ENCODE results near the gene PCDHB3. TPM values are rescaled to one million over a fixed set of nuclear protein-coding genes. Genes with fewer than 3 reads are reported as not detected.
"Not testable (repeated sequence)": the region's sequence is repeated elsewhere in the genome, so short reads cannot be mapped to it uniquely, and the experiment has no call there.

PCDHB3 gene
- total RNA-seq, 1 experiment from 2014 or later = 2.3 TPM

GRCh38 chr5:141102471-141102870, 2.2 kb downstream of the PCDHB3 start:
- H3K79me2 ChIP-seq (ENCODE audit: insufficient read depth, low read length); H3K4me2 ChIP-seq (ENCODE audit: insufficient read depth, insufficient read length, low read length); H3K14ac ChIP-seq (ENCODE audit: insufficient read depth, low read length); H3K27ac Mint-ChIP-seq; H2BK120ac ChIP-seq (ENCODE audit: low read depth, low read length, poor library complexity, severe bottlenecking); H3K56ac ChIP-seq (ENCODE audit: insufficient read length, low read depth, low read length); H3T11ph ChIP-seq (ENCODE audit: low read length); H3K79me1 ChIP-seq (ENCODE audit: insufficient read depth, low read depth, low read length, poor library complexity, severe bottlenecking); H3K9ac ChIP-seq (ENCODE audit: extremely low read depth, insufficient read length, low read length); DNase-seq; H2BK20ac ChIP-seq (ENCODE audit: low read depth, low read length, poor library complexity, severe bottlenecking); H3K23ac ChIP-seq (ENCODE audit: insufficient read length, low read depth, low read length); H3K4me3 Mint-ChIP-seq; H3K27me3 ChIP-seq (ENCODE audit: insufficient read depth, low read length); H3K4me1 ChIP-seq (ENCODE audit: insufficient read depth, low read length); H3K27me3 Mint-ChIP-seq (ENCODE audit: low read depth); H3K18ac ChIP-seq (ENCODE audit: insufficient read length, low read depth, low read length); H3K9me3 ChIP-seq (ENCODE audit: control insufficient read depth, low read depth, low read length); H3K4me1 Mint-ChIP-seq; H4K91ac ChIP-seq (ENCODE audit: insufficient read length, low read depth, low read length); H2AFZ ChIP-seq (ENCODE audit: low read length); H4K20me1 ChIP-seq (ENCODE audit: control insufficient read depth, insufficient read depth, insufficient read length); H2BK15ac ChIP-seq (ENCODE audit: low read depth, low read length); H3K4ac ChIP-seq (ENCODE audit: low read depth, low read length); H3K23me2 ChIP-seq (ENCODE audit: insufficient read length, low read depth, low read length, poor library complexity, severe bottlenecking); H2BK5ac ChIP-seq (ENCODE audit: insufficient read length, low read length); H4K8ac ChIP-seq (replicated peaks; ENCODE audit: insufficient read length, low read depth, low read length); H2BK12ac ChIP-seq (ENCODE audit: insufficient read length, low read depth, low read length); H3K27ac ChIP-seq (ENCODE audit: insufficient read length, low read depth, low read length); H4K5ac ChIP-seq (ENCODE audit: insufficient read length, low read depth, low read length); H2AK5ac ChIP-seq (ENCODE audit: insufficient read length, low read length): not testable (repeated sequence)
- Mint-ChIP-seq H3K9me3 (peaks cover 35 to 48% of the 10 kb centered on the region in 2 experiments), H3K36me3 (ENCODE audit: insufficient read depth in 1 of 3, low read depth in 3 of 3) (peaks cover 24 to 67% (median 50%) of the 10 kb centered on the region in 3 experiments)
- WGBS (ENCODE audit: extremely low coverage, insufficient read length, low lambda C conversion rate) = no CpG with 5 or more reads among the region's 38 CpGs
